ENCODE results near the gene TEPSIN.
"Not testable (repeated sequence)": the region's sequence is repeated elsewhere in the genome, so short reads cannot be mapped to it uniquely, and the experiment has no call there.

Gene TEPSIN

DNA sequence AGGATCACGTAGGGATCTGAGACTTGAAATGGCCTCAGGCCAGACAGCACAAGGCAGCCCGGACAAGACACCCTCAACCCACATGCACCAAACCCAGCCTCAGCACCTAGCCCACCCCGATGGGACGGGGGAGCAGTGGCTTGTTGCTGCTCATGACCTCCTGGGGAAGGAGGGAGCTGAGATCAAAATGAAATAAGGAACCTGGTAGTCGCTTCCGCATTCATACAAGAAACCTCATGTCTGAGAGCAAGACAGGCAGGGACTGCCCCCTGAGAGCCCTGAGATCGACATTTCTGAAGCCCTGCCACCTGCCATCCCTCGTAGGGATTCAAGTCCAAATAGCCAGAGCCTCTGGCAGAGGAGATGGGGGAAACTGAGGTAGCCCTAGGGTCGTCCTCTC is 10.4 kb downstream of the TEPSIN start:
- H3K4me3 ChIP-seq (ENCODE audit: low read depth, low read length): no peak overlapping the region
- DNase-seq (ENCODE audit: low read depth): no peak
- TF ChIP-seq, protein P1, sequence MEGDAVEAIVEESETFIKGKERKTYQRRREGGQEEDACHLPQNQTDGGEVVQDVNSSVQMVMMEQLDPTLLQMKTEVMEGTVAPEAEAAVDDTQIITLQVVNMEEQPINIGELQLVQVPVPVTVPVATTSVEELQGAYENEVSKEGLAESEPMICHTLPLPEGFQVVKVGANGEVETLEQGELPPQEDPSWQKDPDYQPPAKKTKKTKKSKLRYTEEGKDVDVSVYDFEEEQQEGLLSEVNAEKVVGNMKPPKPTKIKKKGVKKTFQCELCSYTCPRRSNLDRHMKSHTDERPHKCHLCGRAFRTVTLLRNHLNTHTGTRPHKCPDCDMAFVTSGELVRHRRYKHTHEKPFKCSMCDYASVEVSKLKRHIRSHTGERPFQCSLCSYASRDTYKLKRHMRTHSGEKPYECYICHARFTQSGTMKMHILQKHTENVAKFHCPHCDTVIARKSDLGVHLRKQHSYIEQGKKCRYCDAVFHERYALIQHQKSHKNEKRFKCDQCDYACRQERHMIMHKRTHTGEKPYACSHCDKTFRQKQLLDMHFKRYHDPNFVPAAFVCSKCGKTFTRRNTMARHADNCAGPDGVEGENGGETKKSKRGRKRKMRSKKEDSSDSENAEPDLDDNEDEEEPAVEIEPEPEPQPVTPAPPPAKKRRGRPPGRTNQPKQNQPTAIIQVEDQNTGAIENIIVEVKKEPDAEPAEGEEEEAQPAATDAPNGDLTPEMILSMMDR (IDR thresholded peaks at IDR 0.05; ENCODE audit: low read depth, low read length, missing control alignments): no peak

DNA sequence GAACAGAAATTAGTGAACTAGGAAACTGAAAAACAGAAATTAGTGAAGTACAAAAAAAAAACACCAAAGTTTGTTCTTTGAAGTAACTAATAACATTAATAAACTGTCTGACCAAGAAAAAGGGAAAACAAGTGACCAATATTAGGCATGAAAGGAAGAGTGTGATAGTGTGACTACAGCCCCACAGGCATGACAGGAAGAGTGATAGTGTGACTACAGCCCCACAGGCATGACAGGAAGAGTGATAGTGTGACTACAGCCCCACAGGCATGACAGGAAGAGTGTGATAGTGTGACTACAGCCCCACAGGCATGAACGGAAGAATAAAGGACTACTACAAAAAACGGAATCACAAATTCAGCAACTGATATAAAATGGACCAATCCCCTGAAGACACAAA is 11.2 kb downstream of the TEPSIN start:
- not testable (repeated sequence) for H3K4me3 ChIP-seq (ENCODE audit: low read depth, low read length); DNase-seq (ENCODE audit: low read depth)

DNA sequence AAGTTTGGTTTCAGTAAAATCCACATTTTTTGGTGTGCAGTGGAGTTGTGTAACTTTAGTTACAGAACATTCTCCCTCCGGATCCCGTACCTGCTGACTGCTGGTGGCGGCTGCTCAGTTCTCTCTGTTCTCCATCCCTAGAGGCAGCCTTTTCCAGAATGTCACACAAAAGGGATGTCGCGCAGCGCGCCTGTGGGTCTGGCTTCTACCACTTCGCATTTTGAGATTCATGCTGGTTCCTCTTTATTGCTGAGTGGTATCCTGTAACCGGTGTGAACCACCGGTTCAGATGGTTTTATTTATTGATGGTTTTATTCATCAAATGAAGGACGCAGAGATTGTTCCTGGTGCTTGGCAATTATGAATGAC is 15.1 kb downstream of the TEPSIN start:
- no peak for DNase-seq (ENCODE audit: low read depth)
- peak overlapping the region; percentile 34; the same call in 1 of the 2 replicates for H3K4me3 ChIP-seq (ENCODE audit: low read depth, low read length)
- TF ChIP-seq, protein P1 (IDR thresholded peaks at IDR 0.05; ENCODE audit: low read depth, low read length, missing control alignments): no peak

DNA sequence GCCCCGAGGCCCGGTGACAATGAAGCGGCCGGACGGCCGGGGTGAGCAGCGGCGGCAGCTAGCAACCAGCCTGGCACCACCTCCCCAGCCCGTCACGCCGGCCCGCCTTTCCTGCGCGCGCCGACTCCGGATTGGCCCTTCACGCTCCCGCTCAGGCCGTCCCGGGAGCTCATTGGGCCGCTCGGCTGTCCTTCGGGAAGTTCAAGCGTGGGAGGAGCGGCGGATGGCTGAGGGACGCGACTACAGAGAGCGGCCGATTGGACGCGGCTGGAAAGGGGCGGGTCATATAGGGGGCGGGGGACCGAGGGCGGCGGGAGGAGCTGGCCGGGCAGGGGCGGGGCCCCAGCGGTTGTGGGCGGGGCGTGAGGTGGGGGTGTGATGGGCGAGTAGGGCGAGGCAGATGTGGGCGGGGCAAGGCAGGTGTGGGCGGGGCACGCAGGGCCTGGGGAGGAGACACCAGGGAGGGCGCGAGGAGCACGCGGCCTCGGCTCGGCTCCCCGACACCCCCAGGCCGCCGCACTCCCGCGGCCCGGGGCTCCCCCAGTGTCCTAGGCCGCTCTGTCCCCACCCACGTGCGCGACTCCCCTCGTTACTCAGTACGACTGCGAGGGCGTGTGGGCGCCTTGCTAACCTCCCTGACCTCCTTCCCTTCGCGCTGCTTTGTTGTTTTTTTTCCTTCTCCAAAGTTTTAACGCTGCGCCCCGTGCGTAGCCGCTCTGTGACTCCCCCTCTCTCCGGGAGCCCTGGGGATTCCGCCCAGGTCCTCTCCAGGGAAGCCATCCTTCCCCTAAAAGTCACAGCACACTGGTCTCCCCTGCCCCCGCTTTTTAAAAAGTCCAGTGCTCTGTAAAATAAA is 15.7 kb downstream of the TEPSIN start, which contains the start of gene CEP131:
Gene CEP131, minus strand, starts transcription at position 60 of the 856 bp plus-strand sequence. CDS start 2,909 bp downstream, outside the sequence.
- TF ChIP-seq, protein P1 (IDR thresholded peaks at IDR 0.05; ENCODE audit: low read depth, low read length, missing control alignments): no peak
- peak; percentile 90 for DNase-seq (ENCODE audit: low read depth)
- peak within 1 kb of the TSS; percentile 80 for H3K4me3 ChIP-seq (ENCODE audit: low read depth, low read length)

DNA sequence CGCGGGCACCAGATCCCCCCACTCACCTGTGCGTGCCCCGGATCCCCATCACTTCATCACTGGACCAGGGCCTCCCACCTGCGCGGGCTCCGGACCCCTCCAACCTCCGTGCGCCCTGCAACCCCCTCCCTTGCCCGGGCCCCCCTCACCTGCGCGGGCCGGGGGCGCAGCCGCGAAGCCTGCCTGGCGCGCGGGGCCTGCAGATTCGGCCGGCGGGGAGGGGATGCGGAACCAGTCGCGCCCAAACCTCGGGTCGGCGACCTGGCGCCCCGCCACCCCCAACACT is 16.3 kb downstream of the TEPSIN start:
- H3K4me3 ChIP-seq (ENCODE audit: low read depth, low read length): peak overlapping the region; percentile 80
- TF ChIP-seq, protein P1 (IDR thresholded peaks at IDR 0.05; ENCODE audit: low read depth, low read length, missing control alignments): no peak
- no peak for DNase-seq (ENCODE audit: low read depth)

DNA sequence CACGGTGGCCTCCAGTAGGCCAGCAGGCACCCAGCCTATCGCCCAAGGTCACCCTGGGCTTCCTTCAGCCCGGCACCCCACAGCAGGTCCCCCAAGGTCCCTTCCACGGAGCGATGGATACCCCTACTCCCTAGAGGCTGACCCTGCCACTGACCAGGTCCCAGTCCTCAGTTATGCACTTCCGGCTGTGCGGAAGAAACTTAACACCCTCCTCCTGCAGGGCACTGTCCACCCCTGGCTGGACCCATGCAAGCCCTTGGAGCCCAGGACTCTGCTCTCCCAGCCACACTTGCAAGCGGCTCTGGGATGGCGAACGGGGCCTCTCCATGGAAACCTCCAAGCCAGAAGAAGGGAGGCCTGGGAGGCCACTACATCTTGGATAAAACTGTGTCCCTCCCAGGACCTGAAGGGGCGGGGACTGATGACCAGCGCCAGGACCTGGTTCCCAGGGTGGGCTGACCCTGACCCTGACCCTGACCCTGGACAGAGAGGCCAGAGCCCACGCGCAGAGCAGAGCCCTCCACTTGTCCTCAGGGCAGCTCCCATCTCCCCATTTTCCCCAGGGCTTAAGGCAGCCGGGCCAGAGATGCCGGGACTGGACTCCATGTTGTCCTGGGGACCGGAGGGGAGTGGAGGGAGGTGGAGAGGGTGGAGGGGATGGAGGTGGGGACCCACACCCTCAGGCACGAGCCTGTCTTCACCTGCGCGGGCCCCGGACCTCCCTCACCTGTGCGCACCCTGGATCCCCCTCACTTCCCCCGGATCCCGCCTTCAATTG is 16.8 kb downstream of the TEPSIN start:
- peak overlapping the region; percentile 80 for H3K4me3 ChIP-seq (ENCODE audit: low read depth, low read length)
- TF ChIP-seq, protein P1 (IDR thresholded peaks at IDR 0.05; ENCODE audit: low read depth, low read length, missing control alignments): no peak
- DNase-seq (ENCODE audit: low read depth): no peak

DNA sequence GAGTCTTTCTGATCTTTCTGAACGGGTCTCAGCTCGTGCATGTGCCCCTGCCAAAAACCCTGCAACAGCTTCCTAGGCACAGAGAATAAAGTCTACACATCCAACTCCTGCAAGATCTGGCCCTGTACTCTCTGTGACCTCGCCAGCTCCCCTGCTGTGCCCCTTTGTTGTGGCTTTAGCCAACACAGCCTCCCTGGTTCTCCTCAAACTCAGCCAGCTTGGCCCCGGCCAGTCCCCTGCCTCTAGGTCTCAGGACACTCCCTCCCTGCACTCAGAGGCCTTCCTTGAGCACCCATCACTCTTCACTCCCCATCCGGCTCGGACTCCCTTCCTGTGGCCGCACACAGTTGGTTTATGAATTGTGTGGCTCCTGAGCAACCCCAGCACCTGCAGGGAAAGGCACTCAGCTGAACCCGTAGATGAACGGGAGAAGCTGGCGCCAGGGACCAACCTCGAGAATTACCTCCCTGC is 17.4 kb downstream of the TEPSIN start:
- TF ChIP-seq, protein P1 (IDR thresholded peaks at IDR 0.05; ENCODE audit: low read depth, low read length, missing control alignments): no peak
- no peak overlapping the region; the same call in 1 of the 2 replicates for H3K4me3 ChIP-seq (ENCODE audit: low read depth, low read length)

More for the DNA sequence above, 17.4 kb downstream of the TEPSIN start:
- no peak for DNase-seq (ENCODE audit: low read depth)

Data from GM12864 (cell line).